GM18520 (cell line): Measurements from ENCODE around the gene TOP1.

Experiments
- ATAC-seq: cut with Tn5 transposase; IDR thresholded peaks from one replicate; pipeline ENCODE4 v1.9.1; 2021; ENCODE audit not compliant: unreplicated experiment

The TOP1 gene

DNA sequence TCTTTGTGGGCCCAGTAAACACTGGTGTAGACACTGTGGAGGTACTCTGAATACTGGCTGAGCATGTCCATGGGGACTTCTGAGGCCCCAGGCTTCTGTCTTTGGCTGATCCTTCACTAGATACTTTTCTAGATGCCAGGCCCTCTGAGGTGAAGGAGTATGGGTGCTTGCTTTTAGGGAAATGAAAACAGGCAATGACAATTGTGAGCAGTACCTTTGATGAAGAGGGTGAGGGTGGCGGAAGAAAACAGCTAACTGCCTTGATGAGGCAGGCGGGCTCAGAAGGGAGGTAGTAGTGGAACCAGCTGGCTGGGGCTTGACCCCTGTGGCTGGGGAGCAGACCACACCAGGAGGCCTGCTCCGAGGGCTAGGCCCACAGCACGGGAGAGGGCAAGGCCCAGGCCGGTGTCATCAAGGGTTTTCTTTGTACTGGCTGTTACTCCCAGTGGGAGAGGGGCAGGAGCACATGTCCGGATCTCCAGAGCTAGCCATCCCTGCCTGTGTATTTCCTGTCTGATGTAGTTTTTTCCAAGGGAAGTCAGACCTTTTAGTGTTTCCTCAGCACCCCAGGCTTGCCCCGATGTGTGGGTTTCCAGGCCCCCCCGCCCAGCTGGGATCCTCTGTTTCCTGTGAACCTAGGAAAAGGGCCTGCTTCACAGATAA is 112.7 kb downstream of the TOP1 start:
- no peak for ATAC-seq

DNA sequence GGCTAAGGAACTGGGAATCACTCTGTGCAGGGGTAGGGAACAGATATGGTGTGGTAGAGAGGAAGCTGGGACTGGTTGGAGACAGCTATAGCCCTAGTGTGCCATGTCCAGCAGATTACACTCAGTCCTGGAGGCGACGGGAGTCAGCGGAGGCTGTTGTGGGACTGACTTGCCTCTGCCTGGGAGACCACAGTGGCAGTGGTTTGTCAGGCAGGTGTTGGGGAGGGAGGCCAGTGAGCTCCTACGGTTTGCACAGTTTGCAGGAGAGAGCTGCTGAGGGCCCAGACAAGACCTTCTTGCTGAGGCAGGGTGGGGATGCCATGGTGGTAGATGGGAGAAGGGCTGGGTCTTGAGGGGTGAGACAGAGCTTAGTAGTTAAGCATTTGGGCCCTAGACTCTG is 113.6 kb downstream of the TOP1 start:
- ATAC-seq: no peak

DNA sequence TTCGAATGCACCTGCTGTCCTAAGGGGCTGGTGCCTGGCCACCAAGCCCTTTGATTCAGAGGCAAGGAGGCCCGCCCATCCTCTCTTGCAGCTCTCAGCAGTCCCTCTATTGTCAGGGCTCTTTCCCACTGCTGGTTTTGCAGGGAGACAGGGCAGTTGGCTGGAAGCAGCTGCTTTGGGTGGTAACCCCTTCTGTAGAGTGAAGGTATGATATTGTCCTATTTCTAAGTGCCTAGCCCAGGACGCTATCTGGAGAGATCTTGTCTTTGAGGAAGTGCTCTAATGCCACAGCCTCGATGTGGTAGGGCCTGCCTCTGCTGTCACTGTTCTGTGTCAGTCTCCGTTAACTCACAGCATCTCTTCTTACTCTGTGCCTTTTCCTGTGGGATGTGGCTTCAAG is 114.3 kb downstream of the TOP1 start:
- no peak for ATAC-seq

DNA sequence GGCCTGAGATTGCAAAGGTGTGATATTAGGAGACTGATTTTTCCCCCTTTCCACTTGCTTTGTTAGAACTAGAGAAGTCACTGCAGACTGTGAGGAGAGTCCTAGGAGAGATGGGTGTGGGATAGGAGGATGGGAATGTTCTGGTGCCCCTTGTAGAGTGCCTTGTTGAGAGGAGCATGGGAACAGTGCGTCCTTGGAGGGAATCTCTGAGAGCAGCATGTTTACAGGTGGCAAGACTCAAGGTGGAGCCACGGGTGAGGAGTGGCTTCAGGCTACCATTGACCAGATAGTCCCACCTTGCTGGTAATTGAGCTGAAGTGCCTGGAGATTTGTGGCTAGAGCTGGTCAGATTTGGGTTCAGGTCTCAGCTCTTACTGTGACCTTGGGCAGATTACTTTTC is 114.7 kb downstream of the TOP1 start:
- no peak for ATAC-seq

DNA sequence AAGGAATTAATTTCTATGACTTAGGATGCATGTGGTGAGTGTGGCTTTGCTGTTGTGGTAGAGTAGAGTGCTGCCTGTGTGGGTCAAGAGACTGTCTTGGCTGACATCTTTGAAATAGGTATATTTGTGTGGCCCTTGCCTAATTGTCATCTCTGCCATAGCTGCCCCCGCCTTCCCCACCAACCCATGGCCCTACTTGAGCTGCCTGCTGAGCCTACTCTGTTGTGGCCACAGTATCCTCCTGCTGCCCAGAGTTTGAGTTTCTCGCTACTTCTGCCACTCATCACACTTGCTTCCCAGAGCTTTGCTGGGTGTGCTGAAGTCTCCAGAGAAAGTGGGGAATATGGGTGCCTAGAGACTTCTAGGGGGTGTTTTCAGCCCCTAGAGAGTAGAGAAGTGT is 116.7 kb downstream of the TOP1 start:
- no peak for ATAC-seq

DNA sequence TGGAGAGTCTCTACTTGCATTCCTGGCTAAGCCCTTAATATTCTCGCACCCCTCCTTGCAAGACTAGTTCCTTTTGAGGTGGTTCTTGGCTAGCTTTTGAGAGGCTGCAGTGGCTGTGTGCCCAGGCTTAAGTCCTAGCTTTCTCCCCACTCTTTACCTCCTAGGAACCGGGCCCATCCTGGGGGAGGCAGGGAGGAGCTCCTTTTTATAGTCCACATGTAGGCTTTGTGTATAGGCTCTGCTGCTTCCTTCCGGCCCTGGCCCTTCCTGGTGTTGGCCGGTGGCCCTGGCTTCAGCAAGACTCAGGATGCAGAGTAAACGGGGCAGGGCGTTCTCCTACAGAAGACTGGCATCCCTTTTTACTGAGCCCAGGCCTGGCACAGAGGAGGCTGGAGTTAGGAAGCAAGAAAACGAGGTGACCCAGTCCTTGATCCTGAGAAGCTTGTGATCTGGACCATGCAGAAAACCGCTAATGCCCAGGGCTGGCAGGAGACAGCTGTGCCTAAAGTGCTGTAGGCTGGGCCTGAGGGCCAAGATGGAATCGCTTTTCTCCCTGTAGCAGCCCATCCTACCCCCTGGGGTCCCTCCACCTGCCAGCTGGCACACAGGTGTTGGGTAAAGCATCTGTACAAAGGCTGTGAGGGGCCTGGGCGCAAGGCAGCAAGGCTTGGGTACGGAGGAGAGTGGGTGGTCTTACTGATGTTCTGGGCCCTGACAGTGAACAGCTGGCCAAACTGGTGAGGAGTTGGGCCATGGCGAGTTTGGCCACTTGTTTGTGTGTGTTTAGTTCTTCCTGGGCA is 117.4 kb downstream of the TOP1 start:
- ATAC-seq: no peak

DNA sequence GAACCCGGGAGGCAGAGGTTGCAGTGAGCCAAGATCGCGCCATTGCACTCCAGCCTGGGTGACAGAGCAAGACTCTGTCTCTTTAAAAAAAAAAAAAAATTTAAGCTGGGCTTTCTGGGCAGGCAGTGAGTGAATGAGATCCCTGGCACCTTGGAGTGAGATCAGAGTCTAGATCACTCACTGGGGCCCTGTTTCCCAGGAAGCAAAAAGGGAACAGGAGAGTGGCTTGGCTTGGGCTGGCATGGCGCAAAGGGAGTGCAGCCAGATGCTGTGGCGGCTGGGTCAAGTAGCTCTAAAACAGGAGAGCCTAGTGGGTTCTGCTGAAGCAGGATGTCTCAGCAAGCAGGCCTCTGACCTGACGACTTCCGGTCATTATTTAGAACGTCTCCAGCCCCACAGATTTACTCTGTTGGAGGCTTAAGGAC is 119.2 kb downstream of the TOP1 start:
- no peak for ATAC-seq

DNA sequence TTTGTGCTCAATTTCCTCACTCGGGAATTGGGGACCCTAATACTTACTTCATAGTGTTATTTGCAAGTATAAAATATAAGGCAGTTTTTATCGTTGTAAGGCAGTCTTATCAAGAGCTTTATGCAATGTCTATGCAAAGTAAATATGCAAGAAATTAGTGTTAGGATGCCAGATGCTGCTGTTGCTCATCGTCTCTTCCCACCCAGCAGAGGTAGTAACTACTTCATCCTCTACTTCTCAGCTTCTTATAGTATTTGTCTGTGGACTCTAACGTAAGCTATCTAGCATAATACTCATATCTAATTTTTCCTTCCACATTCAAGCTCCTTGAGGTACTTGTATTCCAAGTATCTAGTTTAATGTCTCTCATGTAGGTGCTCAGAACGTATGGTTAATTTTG is 120.3 kb downstream of the TOP1 start:
- ATAC-seq: no peak

DNA sequence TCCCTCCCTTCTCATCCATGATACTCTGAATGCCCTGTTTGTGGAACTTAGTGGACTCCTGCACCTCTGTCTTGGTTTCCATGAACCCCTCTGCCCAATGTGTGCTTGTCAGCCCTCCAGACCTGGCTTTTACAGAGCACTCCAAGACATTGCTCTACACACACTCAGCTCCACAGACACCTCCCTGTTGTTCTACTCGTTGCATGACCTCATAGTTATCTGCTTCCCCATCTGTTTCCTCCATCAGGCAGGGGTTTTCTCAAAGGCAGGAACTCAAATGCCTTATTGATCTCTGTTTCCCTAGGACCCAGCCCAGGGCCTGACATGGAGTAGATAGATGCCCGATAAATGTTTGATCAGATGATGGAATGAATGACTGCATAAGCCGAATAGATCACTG is 122.0 kb downstream of the TOP1 start:
- ATAC-seq: no peak

DNA sequence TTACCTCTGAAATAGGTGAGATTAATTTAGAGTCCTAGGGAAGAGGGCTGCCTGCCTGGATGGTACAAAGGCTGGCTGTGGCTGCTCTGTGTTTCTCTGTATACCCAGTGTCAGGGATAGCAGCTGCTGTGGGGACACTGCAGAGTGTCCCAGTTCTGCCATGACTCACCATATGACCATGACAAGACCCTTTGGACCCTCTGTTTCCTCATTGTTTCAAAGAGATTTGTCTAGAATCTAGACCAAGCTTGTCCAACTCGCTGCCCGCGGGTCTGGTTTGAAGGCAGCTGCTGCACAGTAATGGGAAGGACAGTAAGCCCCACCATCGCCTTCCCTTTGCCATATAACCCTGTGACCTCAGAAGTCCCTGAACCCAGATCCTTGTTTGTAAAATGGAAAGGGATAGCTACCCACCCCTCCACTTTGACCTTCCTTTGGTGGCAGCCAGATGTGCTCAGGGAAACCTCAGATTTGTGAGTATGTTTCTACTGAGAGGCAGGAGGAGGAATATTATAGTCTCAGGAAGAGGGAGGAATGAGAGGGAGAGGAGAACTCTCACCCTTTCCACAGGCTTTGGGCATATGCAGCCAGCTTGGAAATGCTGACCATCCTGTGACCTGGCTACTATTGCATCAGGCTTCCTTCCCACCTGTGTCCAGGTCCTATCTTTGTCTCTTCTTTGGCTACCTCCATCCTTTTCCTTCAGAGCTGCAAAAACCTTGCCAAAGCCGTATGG is 122.7 kb downstream of the TOP1 start:
- ATAC-seq: no peak

DNA sequence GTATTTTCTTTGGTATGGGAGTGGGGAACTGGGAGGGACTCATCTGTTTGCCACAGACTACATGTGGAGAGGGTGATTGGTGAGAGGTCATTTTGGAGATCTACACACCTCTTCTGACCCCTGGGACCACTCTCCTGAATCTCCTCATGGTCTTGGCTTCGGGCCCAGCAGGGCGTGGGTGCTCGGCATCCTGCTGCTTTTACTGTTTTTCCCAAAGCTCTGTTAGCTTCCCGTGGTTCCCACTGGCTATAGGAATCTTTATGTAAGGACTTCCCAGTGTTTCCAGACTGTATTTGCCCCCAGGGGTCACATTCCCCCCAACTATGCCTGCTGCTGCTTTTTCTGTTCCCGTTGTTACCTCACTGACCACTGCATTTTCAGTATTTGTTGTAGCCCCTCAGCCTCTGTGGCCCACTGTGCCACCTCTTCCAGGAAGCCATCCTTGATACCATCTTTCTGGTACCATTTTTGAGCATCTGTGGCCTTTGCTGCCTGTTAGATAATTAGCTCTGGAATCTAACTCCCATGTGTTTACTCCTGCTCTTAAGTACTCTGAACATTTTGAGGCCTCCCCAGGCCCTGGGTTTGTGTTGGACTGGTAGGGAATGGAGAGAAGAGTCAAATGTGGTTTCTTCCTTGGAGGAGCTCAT is 123.6 kb downstream of the TOP1 start:
- no peak for ATAC-seq

DNA sequence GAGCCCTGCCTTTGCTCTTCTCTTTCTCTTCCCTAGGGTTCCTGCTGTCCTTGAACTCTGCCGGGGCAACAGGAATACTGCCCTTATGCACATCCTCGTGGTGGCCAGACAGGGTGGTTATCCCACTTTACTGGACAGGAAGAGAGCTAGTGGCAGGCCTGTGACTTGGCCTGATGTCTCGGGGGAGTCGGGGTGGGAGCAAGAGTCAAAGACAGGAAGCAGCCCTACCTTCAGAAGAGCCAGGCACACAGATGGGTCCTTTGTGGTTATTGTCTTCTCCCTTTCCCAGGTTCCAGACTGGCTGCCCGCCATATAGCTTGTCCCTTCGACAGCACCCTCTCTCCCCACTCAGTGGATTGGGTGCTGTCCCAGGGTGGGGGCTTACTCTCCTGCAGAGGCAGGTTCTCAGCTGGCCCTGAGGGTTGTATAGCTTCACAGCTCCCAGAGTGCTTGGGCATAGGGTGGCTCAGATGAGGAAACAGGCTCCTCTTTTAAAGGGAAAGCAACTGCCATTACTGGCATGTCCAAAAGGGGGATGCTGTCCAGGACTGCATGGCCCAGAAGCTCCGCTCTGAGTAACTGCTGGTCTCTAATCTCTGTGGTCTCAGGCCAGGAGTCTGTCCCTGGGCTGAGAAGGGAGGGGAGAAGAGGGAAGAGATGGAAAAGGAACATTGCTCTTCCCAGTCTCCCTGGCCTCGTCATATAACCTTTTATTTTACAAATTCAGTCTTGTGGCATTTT is 126.0 kb downstream of the TOP1 start:
- no peak for ATAC-seq

DNA sequence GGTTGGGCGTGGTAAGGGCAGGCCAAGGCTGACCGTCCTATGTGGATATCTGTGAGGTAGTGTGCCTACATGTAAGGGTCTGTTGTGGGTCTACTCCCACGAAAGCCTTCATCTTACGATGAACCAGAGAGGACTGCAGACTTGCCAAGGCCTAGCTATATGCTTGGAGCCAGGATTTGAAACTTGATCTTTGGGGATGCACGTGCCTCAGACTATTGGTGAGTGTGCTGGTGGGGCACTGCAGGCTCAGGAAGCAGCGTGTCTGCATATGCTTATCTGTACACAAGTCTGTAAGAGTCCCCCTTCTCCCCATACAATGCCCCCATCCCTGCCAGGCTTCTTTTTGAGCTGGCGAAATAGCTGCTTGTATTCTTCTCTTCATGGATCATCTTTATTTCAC is 126.6 kb downstream of the TOP1 start:
- no peak for ATAC-seq

DNA sequence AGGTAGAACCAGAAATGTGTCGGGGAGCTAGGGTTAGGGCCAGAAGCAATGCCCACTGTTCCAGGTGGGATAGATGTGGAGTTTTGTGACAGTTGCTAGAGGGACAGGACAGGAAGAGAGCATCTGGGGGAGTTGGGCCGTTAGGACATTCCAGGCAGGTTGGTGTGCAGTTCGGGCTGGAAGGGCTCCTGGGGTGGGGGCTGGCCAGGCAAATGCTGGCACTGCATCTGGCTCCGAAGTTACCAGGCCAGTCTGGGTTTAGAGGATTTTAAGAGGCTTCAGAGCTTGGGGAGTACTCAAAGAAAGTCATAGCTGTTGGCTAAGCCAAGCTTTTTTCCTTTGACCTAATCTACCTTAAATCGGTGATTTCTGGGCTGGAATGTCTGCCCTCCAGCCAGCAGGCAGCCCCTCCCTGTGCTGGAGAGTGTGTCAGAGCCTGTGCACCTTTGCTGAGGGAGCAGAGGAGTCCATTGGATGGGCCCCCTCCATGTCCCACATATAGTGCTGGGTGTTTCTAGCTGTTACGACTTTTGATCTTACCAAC is 129.5 kb downstream of the TOP1 start:
- ATAC-seq: no peak

DNA sequence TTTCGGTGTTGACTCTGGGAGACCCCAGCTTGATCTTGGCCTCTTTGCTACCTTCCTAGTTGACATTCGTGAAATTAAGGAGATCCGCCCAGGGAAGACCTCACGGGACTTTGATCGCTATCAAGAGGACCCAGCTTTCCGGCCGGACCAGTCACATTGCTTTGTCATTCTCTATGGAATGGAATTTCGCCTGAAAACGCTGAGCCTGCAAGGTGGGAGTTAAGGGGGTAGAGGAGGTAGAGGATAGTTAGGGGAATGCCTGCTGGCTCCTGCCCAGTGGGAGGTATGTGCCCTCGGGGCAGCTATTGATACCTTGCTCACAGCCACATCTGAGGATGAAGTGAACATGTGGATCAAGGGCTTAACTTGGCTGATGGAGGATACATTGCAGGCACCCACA is 130.9 kb downstream of the TOP1 start:
- no peak for ATAC-seq

DNA sequence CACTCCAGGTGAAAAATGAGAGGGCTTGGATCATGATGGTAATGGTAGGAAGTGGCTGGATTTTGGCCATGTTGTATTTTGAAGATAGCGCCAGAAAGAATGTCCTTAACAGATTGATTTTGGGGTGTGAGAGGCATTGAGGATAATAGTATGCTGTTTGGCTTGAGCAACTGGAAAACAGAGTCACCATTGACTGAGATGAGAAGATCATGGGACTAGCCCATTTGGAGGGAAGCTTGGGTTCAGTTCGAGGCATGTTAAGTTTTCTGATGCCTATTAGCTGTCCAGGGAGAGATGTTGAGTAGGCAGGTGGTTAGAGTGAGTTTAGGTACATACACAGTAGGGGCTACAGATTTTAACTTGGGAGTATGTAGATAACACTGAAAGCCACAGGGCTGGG is 132.1 kb downstream of the TOP1 start:
- no peak for ATAC-seq

DNA sequence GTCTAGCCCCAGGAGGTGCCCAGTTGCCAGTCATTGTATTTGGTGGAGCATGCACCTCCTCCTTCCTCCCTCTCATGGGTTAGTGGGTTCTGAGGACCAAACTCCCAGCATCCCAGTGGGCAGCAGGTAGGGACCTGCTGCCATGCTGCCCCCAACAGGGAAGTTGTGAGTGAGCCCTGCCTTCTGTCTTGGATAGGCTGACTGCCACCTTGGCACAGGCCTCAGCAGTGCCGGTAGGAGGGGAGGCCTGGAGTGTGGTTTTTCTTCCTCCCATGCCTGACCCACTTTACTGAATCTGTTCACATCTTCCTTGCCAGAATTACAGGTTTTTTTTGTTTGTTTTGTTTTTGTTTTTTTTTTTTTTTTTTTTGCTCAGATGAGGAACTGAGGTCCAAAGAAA is 133.3 kb downstream of the TOP1 start:
- ATAC-seq: no peak

DNA sequence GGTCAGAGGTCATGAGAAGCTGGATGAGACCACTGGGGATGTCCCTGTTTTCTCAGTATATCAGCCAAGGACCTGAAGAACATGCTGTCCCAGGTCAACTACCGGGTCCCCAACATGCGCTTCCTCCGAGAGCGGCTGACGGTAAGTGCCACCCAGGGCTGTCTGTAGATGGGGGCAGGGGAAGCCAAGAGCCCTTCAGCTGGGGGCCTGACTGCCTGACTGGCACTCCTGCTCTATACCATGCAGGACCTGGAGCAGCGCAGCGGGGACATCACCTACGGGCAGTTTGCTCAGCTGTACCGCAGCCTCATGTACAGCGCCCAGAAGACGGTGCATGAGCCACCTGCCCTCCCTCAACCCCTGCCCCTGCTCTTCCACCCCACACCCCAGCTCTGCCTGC is 133.8 kb downstream of the TOP1 start:
- ATAC-seq: no peak

DNA sequence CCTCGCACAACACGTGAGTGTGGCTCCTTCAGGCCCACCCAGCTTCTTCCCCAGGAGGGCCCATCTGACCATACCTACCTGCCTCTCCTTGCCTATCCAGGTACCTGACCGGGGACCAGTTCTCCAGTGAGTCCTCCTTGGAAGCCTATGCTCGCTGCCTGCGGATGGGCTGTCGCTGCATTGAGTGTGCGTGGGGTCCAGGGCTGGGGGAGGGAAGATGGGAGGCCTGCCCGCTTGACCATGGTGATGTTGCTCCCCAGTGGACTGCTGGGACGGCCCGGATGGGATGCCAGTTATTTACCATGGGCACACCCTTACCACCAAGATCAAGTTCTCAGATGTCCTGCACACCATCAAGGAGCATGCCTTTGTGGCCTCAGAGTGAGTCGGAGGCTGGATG is 135.2 kb downstream of the TOP1 start:
- ATAC-seq: no peak

DNA sequence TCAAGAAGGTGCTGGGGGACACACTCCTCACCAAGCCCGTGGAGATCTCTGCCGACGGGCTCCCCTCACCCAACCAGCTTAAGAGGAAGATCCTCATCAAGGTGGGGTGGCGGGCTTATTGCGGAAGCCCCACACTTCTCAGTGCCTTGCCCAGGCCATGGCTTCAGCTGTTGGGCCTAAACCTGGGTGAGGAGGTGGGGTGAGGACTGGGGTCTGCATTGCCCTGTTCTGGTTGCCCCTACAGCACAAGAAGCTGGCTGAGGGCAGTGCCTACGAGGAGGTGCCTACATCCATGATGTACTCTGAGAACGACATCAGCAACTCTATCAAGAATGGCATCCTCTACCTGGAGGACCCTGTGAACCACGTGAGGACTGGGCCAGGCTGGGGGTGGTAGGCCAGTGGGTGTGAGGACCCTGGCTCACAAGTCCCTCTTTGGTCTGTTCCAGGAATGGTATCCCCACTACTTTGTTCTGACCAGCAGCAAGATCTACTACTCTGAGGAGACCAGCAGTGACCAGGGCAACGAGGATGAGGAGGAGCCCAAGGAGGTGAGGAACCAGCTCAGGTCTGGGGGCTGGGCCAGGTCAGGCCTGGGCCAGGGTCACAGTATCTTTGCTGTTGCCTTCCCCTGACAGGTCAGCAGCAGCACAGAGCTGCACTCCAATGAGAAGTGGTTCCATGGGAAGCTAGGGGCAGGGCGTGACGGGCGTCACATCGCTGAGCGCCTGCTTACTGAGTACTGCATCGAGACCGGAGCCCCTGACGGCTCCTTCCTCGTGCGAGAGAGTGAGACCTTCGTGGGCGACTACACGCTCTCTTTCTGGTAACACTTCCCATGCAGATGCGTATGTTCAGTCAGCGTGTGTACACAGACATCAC is 136.6 kb downstream of the TOP1 start:
- no peak for ATAC-seq
